GM23248 (cell line): ENCODE measurements around the gene LAMA2.

Source experiments
- EZH2 ChIP-seq: fragments of 200-600 bp; sonication (generic); IDR thresholded peaks from 2 replicates; pipeline ENCODE4 v1.6.1; 2018; ENCODE audit warnings: antibody characterized with exemption, mild to moderate bottlenecking; ENCODE audit not compliant: insufficient read depth, poor library complexity, severe bottlenecking
- EZH2phosphoT487 ChIP-seq: fragments of 200-600 bp; sonication (generic); IDR thresholded peaks from 2 replicates; pipeline ENCODE4 v1.6.1; 2018; ENCODE audit warnings: antibody characterized with exemption, moderate library complexity, mild to moderate bottlenecking, low read depth; ENCODE audit not compliant: insufficient read depth

GRCh38 chr6:129289442-129289841 is 406.5 kb downstream of the LAMA2 start:
- TF ChIP-seq EZH2 (no peak), EZH2phosphoT487 (no peak)
